IPS DF 6.9 (cell line): ENCODE data around the gene RPH3AL.
"Not testable (repeated sequence)": the region's sequence is repeated elsewhere in the genome, so short reads cannot be mapped to it uniquely, and the experiment has no call there.

Experiments
- DNase-seq: peaks from one replicate; pipeline ENCODE4 v3.0.0-alpha.2; 2013; ENCODE audit warnings: low read depth, low spot score
- H3K27ac ChIP-seq: one replicate; pipeline ENCODE4 v1.5.1; 2013; ENCODE audit warnings: low read length, control low read depth
- H3K27me3 ChIP-seq: 2 replicates; pipeline ENCODE4 v1.6.1; 2013; ENCODE audit warnings: mild to moderate bottlenecking, low read length; ENCODE audit not compliant: control insufficient read depth, insufficient read depth
- H3K36me3 ChIP-seq: 2 replicates; pipeline ENCODE4 v1.6.1; 2013; ENCODE audit warnings: low read length; ENCODE audit not compliant: control insufficient read depth, insufficient read depth
- H3K4me1 ChIP-seq: 2 replicates; pipeline ENCODE4 v1.6.1; 2013; ENCODE audit warnings: low read length; ENCODE audit not compliant: control insufficient read depth, insufficient read depth
- H3K4me3 ChIP-seq: 2 replicates; pipeline ENCODE4 v1.5.1; 2013; ENCODE audit warnings: mild to moderate bottlenecking, low read length
- H3K9me3 ChIP-seq: 2 replicates; pipeline ENCODE4 v1.6.1; 2013; ENCODE audit warnings: low read length, inconsistent platforms; ENCODE audit not compliant: control insufficient read depth, insufficient read depth
- WGBS: extraction: QIAGEN DNeasy Blood & Tissue Kit; methylation state at CpG from one replicate; pipeline ENCODE4 v1.1.7; 2013; ENCODE audit warnings: mixed read lengths, missing lambda C conversion rate; ENCODE audit not compliant: insufficient read length, insufficient coverage; 5-methylcytosine and 5-hydroxymethylcytosine counted together

The RPH3AL gene

DNA sequence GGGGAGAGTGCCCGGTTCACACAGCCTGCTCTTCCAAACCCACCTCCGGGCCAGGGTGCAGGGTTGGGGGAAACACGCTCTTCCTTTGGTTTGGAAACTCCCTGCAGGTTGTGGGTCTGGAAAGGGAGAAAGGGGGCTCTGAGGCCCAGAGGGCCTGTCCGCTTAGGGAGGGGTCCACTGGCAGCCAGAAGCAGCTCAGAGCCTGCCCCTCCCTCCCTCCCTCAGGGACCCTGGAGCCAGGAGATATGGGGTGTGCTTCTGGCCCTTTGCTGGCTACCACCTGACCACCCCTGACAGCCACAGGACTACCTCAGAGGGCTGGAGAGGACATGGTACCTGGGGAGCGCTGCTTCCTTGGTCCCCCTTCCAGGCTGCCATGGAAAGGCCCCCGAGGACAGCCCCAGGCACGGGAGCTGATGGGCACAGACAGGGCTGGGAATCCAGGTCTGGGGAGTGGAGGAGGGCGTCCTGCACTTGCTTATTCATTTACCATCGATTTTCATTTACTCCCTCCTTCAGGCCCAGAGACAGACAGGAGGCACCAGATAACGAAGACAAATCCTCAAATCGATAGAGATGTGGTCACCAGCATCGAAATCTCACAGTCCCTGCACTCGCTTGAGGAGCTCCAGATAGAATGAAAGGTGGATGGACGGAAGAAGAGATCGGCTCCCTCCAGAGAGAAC lies 122.8 kb downstream of the RPH3AL start:
- Histone ChIP-seq H3K4me1 (peaks cover 2% of the 10 kb centered on the region), H3K27me3 (no peaks in the 10 kb centered on the region), H3K27ac (no peak overlapping the region), H3K9me3 (no peaks in the 10 kb centered on the region), H3K4me3 (no peak overlapping the region), H3K36me3 (no peaks in the 10 kb centered on the region)
- no peak for DNase-seq
- no CpG with 5 or more reads among the region's 15 CpGs for WGBS

DNA sequence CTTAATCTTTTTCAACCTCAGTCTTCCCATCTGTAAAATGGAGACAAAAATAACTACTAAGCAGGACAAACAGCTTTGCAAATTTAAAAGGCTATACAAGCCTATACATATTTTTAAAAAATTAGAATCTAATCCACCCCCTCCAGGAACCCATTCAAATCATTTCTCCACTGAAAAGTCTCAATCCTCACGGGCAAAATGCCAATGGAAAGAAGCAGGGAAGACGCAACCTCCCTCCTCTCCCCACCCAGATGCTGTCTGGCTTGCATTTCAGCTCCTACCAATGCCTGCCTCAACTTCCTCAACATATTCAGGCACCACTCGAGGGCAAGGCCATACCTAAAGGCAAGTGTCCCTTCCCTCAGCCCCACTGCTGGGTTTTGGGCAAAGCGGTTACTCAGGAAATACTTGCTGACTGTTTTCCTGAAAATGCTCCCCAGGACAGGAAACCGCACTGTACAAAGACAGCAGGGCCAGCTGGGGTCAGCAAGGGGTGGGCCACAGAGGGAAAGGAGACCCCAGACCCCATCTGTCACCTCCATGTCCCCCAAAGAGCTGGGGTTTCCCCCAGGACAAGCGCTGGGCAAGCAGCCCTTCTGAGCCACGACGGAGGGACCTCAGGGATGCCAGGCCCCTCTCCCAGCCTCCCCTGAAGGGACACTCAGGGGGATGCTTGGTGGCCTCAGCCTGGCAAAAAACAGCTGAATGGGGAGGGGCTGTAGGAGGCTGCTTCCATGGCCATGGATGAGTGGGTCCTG lies 123.5 kb downstream of the RPH3AL start:
- no peak for DNase-seq
- Histone ChIP-seq H3K27ac (no peak overlapping the region), H3K36me3 (no peaks in the 10 kb centered on the region), H3K4me3 (no peak overlapping the region), H3K4me1 (no peaks in the 10 kb centered on the region; the same call in 1 of the 2 replicates), H3K9me3 (no peaks in the 10 kb centered on the region), H3K27me3 (no peaks in the 10 kb centered on the region)
- no CpG with 5 or more reads among the region's 8 CpGs for WGBS

DNA sequence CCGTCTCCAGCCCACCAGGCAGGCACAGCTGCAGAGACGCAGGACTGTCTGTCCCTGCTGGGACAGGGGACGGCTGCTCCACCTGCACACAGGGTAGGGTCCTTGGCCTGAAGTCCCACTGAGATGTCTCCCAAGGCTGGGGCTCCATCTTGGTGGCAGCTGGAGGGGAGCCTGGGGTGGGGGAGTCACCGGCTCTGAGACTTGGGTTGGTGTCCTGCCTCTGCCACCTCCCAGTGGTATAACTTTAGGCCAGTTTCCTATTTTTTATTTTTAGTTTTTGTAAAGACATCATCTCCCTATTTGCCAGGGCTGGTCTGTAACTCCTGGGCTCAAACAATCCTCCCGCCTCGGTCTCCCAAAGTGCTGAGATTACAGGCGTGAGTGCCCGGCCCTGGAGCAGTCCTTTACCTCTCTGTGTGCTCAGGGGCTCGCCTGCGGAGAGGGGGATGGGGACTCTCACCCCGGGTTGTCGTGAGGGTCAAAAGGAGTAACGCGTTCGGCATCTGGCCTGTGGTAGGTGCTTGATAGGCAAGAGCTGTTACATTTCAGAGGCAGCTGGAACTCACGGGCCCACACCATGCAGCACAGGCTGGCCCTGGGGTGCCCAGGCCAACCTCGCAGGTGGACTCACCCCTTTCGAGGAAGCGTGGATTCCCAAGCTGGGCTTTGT lies 124.5 kb downstream of the RPH3AL start:
- Histone ChIP-seq H3K9me3 (no peaks in the 10 kb centered on the region), H3K4me3 (no peak overlapping the region), H3K36me3 (no peaks in the 10 kb centered on the region), H3K27me3 (no peaks in the 10 kb centered on the region), H3K4me1 (no peaks in the 10 kb centered on the region; the same call in 1 of the 2 replicates), H3K27ac (no peak overlapping the region)
- no peak for DNase-seq
- no CpG with 5 or more reads among the region's 19 CpGs for WGBS

DNA sequence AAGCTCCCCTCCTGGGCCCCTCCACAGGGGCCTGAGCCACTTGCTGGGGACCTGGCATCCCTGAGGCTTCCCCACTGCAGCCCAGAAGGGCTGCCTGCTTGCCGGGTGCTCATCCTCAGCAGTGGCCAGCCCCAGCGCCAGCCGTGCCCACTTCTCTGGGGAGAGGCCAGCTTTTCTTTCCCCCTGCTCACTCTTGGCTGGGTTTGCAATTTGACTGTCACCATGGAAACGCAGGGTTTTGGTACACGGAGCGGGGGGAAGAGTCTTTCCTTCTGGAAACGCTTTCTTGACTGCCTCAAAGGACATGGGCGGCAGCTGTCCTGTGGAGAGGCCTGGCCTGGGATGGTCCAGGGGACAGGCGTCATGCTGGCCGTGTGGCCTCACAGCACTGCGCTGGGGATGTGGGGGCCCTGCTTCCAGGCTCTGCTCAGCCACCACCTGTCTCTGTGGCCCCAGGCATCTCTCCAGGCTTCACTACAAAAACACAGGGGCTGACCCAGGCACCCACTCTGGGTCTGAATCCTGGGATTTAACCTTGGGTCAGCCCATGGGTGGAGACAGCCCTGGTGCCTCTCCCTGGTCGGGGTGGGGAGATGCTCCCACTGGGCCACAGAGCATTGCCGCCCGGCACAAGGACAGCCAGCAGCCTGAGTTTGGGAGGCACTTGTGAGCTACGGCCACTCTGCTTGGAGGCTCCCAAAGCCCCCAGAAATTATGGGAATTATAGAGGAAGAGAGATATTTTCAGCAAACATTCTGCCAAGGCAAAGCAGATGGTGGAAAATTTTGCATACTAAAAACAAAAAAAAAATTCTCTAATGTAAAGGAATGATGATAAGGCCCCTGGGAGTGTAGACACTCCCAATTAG lies 125.3 kb downstream of the RPH3AL start:
- H3K36me3 ChIP-seq = no peaks in the 10 kb centered on the region
- H3K27me3 ChIP-seq = no peaks in the 10 kb centered on the region
- no peak overlapping the region for H3K4me3 ChIP-seq
- no peaks in the 10 kb centered on the region for H3K9me3 ChIP-seq
- DNase-seq = no peak
- no peaks in the 10 kb centered on the region; the same call in 1 of the 2 replicates for H3K4me1 ChIP-seq
- H3K27ac ChIP-seq = no peak overlapping the region
- no CpG with 5 or more reads among the region's 15 CpGs for WGBS

DNA sequence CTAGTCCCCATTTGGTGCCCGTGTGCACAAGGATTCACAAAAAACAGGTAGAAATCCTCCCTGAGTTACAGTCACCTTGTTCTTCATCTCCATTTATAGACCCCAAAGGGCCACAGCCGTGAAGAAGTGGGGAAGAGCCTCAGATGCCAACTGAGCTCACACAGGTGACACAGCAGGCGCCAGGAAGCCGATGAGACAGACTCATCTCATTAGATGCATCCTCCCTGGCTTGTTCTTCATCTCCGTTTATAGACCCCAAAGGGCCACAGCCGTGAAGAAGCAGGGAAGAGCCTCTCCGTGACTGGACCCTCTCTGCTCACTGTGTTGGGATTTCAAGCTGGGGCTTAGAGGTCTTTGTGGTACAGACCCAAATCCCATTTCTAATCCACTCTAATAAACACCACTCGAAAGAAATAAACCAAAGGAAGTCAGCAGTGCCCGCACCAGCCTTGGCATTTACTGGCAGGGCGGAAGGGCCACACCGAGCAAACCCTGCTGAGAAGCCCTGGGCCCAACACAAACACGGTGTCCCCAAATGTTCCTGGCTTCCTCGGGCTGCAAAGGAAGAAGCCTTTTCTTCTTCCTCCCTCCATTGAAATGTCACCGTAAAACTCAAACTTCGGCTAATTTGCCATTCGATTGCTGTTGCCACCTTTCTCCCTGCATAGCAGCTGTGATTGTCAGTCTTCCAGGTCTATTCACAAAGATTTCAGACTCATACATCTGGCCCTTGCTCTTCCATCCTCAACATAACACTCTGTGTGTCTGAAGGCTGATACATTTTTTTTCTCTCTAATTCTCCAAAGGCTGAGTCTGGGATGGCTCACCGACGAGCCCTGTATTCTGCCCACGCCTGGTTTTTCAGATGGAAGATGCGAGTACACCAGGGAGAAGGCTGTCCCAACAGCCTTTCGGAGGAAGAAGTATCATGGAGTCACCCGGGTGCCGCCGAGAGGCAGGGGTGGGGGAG lies 126.2 kb downstream of the RPH3AL start:
- Histone ChIP-seq H3K9me3 (no peaks in the 10 kb centered on the region), H3K27ac (no peak overlapping the region), H3K4me3 (no peak overlapping the region), H3K4me1 (no peaks in the 10 kb centered on the region; the same call in 1 of the 2 replicates), H3K36me3 (no peaks in the 10 kb centered on the region), H3K27me3 (no peaks in the 10 kb centered on the region)
- no peak for DNase-seq
- WGBS = no CpG with 5 or more reads among the region's 24 CpGs

DNA sequence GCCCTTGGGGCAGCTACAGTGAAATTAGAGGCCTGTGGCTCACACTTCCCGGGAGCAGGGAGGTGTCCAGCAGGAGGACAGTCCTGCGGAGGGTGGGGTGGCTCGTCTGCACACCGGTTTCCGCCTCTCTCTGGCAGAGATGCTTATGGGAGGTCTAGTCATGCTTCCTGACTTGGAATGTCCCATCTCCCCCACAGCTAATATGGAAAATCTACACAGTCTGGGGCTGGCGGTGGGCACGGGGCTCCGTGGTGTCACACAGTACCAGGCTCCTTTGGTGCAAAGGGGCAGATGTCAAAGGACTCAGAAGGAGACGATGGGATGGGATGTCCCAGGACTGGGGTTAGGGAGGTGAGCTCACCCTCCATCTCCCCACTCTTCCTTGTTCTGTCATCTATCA lies 127.1 kb downstream of the RPH3AL start:
- H3K4me1 ChIP-seq = no peaks in the 10 kb centered on the region; the same call in 1 of the 2 replicates
- no peak overlapping the region for H3K4me3 ChIP-seq
- no peaks in the 10 kb centered on the region for H3K36me3 ChIP-seq
- WGBS = no CpG with 5 or more reads among the region's 9 CpGs
- DNase-seq = no peak
- H3K27ac ChIP-seq = no peak overlapping the region
- H3K27me3 ChIP-seq = no peaks in the 10 kb centered on the region
- no peaks in the 10 kb centered on the region for H3K9me3 ChIP-seq

DNA sequence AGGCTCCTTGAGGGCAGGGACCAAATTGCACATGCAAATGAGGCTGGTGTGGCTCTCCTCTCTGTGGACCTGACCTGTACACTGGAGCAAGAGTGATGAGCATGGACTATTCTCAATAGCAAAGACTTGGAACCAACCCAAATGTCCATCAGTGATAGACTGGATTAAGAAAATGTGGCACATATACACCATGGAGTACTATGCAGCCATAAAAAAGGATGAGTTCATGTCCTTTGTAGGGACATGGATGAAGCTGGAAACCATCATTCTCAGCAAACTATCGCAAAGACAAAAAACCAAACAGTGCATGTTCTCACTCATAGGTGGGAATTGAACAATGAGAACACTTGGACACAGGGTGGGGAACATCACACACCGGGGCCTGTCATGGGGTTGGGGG lies 128.0 kb downstream of the RPH3AL start:
- not testable (repeated sequence) for DNase-seq, H3K4me1 ChIP-seq, H3K9me3 ChIP-seq, H3K36me3 ChIP-seq, H3K4me3 ChIP-seq, H3K27ac ChIP-seq, H3K27me3 ChIP-seq
- no CpG with 5 or more reads among the region's 2 CpGs for WGBS

DNA sequence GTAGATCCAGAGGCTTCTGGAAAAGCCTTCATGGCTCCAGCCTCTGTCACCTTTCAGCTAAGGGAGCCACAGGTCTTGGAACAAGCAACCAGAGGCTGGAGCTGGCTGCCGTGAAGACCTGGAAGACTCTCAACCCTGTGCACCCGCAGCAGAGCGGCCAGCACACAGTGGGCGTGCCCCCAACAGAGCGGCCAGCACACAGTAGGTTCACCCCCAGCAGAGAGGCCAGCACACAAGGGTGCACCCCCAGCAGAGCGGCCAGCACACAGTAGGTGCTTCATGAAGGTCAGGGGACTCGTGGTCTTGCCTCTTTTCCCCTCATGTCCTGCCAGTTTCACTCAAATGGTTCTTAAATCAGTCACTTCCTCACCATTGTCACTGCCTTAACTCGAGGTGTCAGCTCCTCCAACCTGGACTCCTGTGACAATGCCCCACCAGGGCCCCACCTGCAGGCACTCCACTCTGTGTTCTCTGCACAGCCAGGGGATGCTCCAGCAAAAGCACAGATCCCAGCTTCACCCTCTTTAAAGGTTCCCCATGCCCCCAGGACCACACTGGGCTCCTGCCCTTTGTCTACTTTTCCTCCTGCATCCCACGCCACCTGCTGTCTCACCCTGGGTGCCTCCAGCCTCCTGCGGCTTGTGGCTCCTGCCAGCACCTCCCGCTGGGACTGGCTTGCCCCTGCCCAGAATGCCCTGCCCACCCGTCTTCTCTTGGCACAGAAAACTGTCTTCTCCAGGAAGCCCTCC lies 128.7 kb downstream of the RPH3AL start:
- H3K36me3 ChIP-seq = no peaks in the 10 kb centered on the region
- H3K9me3 ChIP-seq = no peaks in the 10 kb centered on the region
- no CpG with 5 or more reads among the region's 12 CpGs for WGBS
- no peak for DNase-seq
- H3K27ac ChIP-seq = no peak overlapping the region
- no peak overlapping the region for H3K4me3 ChIP-seq
- no peaks in the 10 kb centered on the region; the same call in 1 of the 2 replicates for H3K4me1 ChIP-seq
- H3K27me3 ChIP-seq = no peaks in the 10 kb centered on the region

DNA sequence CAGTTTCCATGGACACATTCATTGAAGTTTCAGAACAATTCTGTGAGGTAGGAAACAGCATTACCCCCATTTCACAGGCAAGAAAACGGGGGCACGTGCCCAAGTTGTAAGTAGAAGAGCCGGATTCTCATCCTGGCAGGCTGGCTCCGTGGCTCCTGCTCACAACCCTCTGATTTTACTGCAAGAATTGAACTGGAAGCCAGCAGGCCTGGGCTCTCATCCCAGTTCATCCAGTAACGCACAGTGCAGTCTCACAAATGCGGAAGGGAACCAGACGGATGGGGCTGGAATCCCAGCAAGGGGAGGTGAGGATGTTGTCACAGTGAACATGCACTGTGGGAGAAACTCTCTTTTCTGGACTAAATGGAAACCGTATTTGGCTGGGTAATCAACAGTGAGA lies 130.4 kb downstream of the RPH3AL start:
- H3K4me1 ChIP-seq = no peaks in the 10 kb centered on the region
- H3K9me3 ChIP-seq = no peaks in the 10 kb centered on the region
- H3K27ac ChIP-seq = no peak overlapping the region
- no peaks in the 10 kb centered on the region for H3K27me3 ChIP-seq
- H3K36me3 ChIP-seq = no peaks in the 10 kb centered on the region
- no peak overlapping the region for H3K4me3 ChIP-seq
- WGBS = no CpG with 5 or more reads among the region's 8 CpGs
- no peak for DNase-seq
